Uterus (tissue), 2 donors: ENCODE measurements around the gene ANKRD29.

ENCODE experiments used
- CTCF ChIP-seq, 4 experiments: fragments of 200-600 bp in 2 of 4; fragments of 450-650 bp in 2 of 4; sonication (generic) in 2 of 4; IDR thresholded peaks; one replicate each; pipeline ENCODE4 v1.5.1; 2016 to 2019; ENCODE audit warnings: antibody characterized with exemption in 4 of 4, mild to moderate bottlenecking in 2 of 4, moderate library complexity in 1 of 4
- POLR2A ChIP-seq, 2 donors: fragments of 450-650 bp; IDR thresholded peaks; one replicate each; pipeline ENCODE4 v1.6.1; 2016; ENCODE audit warnings: antibody characterized with exemption in 2 of 2, mild to moderate bottlenecking in 1 of 2, moderate library complexity in 1 of 2

DNA sequence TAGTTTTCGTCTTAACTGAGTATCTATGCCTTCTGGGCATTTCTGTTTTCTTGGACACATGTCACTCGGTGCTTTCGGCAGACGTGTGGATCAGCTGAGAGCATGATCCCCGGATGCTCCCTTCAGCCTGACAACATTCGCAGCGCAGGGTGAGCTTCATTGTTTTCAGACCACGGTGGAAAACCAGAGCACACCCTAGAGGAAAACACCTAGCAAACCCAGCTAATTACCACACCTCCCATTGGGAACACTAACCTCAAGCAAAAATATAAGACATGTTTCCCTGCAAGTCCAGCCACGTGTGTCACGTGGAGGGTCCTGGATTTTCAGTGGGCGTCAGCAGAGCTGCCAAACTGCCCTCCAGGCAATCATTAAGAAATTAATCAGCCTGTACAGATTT, 31.0 kb downstream of the ANKRD29 start:
- no peak for TF ChIP-seq CTCF (IDR thresholded peaks at IDR 0.05)
- TF ChIP-seq POLR2A (IDR thresholded peaks at IDR 0.05): no peak
